Chondrocyte (in vitro differentiated cells): ENCODE measurements around the gene RAB37. TPM values are rescaled to one million over a fixed set of nuclear protein-coding genes. Genes with fewer than 3 reads are reported as not detected.

Experiments used
- DNase-seq: peaks from one replicate; pipeline ENCODE4 v3.0.0; 2021; ENCODE audit warnings: mixed read lengths, low spot score
- H3K27ac Mint-ChIP-seq: one replicate; pipeline ENCODE4 v1.8.0; 2021; ENCODE audit warnings: mild to moderate bottlenecking, moderate library complexity, mixed read lengths; ENCODE audit not compliant: unreplicated experiment
- H3K27me3 Mint-ChIP-seq: 2 replicates; pipeline ENCODE4 v1.8.0; 2021; ENCODE audit warnings: low read depth, mixed read lengths
- H3K36me3 Mint-ChIP-seq: 2 replicates; pipeline ENCODE4 v1.8.0; 2021; ENCODE audit warnings: low read depth, mixed read lengths
- H3K4me1 Mint-ChIP-seq: 2 replicates; pipeline ENCODE4 v1.8.0; 2021; ENCODE audit warnings: low read depth, mild to moderate bottlenecking, mixed read lengths
- H3K4me3 Mint-ChIP-seq: one replicate; pipeline ENCODE4 v1.8.0; 2021; ENCODE audit warnings: mild to moderate bottlenecking, moderate library complexity, mixed read lengths; ENCODE audit not compliant: unreplicated experiment
- H3K9me3 Mint-ChIP-seq: 2 replicates; pipeline ENCODE4 v1.8.0; 2021; ENCODE audit warnings: low read depth, mixed read lengths
- total RNA-seq: library from RNA; stranded (reverse); gene quantifications from 3 replicates; pipeline ENCODE4 v1.2.1, GENCODE V29; 2021
- TF ChIP-seq, protein P1 (sequence below): fragments of 200-600 bp; sonication (generic); IDR thresholded peaks from 2 replicates; pipeline ENCODE4 v1.5.0; 2021; ENCODE audit warnings: antibody characterized with exemption, mild to moderate bottlenecking, moderate library complexity

RAB37 gene
- total RNA-seq, 1 donor from 2014 or later, result 0.15 TPM

DNA sequence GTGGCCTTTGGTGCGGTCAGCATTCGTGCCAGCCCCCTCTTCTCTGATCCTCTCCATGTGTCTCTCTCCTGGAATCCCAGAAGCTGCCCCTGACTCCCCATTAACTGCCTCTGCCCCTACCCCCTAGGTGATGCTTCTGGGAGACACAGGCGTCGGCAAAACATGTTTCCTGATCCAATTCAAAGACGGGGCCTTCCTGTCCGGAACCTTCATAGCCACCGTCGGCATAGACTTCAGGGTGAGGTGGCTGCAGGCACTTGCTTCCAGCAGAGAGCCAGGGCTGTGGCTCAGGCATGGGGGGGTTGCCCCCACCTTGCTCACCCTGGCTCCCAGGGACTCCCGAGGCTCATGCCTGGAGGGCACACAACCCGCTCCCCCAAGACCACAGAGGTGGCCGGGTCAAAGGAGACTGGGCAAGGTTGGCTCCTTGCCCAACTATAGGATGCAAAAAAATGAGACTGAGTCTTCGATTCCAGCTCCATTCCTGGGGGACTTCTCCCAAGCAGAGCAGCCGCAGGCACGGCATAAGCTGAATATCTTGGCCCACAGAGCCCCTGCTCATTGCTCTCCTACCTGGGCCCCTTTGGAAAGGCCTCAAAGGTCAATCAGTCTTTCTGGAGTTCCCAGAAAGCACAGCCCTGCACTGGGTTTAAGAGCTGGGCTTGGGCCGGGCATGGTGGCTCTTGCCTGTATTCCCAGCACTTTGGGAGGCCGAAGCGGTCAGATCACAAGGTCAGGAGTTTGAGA, 3.8 kb downstream of the RAB37 start:
- Mint-ChIP-seq H3K36me3 (no peaks in the 10 kb centered on the region), H3K9me3 (no peaks in the 10 kb centered on the region), H3K4me1 (peaks cover 29% of the 10 kb centered on the region), H3K27me3 (peaks cover 25% of the 10 kb centered on the region), H3K27ac (no peak overlapping the region), H3K4me3 (no peak overlapping the region)
- peak; percentile 72 for DNase-seq
- TF ChIP-seq, protein P1, sequence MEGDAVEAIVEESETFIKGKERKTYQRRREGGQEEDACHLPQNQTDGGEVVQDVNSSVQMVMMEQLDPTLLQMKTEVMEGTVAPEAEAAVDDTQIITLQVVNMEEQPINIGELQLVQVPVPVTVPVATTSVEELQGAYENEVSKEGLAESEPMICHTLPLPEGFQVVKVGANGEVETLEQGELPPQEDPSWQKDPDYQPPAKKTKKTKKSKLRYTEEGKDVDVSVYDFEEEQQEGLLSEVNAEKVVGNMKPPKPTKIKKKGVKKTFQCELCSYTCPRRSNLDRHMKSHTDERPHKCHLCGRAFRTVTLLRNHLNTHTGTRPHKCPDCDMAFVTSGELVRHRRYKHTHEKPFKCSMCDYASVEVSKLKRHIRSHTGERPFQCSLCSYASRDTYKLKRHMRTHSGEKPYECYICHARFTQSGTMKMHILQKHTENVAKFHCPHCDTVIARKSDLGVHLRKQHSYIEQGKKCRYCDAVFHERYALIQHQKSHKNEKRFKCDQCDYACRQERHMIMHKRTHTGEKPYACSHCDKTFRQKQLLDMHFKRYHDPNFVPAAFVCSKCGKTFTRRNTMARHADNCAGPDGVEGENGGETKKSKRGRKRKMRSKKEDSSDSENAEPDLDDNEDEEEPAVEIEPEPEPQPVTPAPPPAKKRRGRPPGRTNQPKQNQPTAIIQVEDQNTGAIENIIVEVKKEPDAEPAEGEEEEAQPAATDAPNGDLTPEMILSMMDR, result no peak

DNA sequence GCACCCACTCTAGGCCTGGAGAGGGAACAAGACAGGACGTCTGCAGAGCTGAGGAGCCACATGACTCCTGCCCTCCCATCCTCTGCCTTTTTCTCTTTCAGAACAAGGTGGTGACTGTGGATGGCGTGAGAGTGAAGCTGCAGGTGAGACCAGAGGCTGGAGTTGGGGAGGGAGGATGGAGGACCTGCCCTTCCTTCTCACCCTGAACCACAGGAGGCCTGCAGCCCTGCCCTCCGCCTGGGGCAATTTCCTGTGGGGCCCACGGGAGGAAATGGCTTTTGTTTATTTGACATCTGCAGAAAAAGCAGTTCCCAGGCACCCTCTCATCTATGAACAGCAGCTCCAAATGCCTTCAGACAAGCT, 5.1 kb downstream of the RAB37 start:
- Mint-ChIP-seq H3K4me1 (peaks cover 32% of the 10 kb centered on the region), H3K36me3 (no peaks in the 10 kb centered on the region), H3K9me3 (no peaks in the 10 kb centered on the region), H3K27ac (no peak overlapping the region), H3K4me3 (no peak overlapping the region), H3K27me3 (peaks cover 17% of the 10 kb centered on the region)
- DNase-seq, result no peak
- TF ChIP-seq, protein P1, result no peak

DNA sequence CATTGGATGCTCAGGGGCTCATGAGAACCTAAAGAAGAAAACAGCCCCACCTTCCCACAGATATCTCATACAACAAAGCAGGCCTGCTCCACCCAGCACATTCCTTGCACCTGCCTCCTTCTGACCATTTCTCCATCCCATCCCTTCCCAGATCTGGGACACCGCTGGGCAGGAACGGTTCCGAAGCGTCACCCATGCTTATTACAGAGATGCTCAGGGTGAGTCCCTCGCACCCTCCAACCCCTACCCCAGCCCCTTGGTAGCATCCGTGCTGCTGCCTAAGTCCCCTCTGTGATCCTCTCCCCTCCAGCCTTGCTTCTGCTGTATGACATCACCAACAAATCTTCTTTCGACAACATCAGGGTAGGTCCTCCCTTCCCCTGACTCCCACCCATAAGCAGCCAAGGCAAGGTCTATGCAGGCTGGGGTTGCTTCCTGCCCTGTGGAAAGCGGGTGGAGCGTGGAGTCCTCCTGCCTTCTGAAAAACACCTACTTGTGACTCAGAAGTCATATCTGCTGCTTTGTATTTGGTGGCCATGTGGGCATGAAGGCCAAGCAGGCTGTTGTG, 6.0 kb downstream of the RAB37 start:
- Mint-ChIP-seq H3K27me3 (peaks cover 11% of the 10 kb centered on the region), H3K9me3 (no peaks in the 10 kb centered on the region), H3K36me3 (no peaks in the 10 kb centered on the region), H3K27ac (no peak overlapping the region), H3K4me1 (peaks cover 27% of the 10 kb centered on the region), H3K4me3 (no peak overlapping the region)
- peak; percentile 54 for DNase-seq
- TF ChIP-seq, protein P1, result no peak

DNA sequence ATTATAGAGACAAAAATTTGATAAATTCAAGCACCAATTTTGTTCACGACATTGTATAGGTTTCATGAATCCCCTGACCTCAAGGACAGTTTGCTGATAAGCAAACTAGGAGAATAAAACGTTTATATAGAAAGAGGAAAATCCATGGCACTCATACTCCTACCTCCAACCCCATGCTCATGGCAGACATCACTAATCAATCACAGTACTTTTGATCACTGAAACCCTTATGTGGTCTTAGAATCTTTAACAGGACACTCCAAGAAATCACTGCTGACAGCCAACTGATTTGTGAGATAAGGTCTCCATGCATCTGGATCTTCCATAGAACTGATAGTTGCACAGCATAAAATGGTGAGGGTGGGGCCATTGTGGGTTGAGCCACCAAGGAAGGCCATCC, 6.7 kb downstream of the RAB37 start:
- Mint-ChIP-seq H3K4me1 (peaks cover 26% of the 10 kb centered on the region), H3K36me3 (no peaks in the 10 kb centered on the region), H3K4me3 (no peak overlapping the region), H3K27ac (no peak overlapping the region), H3K9me3 (no peaks in the 10 kb centered on the region), H3K27me3 (peaks cover 8% of the 10 kb centered on the region)
- DNase-seq, result no peak
- TF ChIP-seq, protein P1, result no peak

DNA sequence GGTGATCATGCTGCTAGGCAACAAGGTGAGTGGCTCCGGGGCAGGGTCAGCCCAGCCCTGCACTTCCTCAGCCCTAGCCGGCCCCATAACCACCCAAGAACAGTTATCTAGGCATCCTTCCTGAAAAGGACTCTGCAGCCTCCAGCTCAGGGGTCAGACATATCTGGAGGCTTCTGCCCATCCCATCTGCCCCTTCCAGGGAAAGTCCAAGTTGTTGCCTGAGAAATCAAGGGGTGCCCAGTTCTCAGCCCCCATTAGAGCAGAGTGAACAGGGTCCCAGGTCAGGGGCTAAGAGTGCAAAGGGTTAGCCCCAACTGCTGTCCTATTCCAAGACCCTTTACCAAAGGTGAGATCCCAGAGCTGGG, 7.3 kb downstream of the RAB37 start:
- H3K4me1 Mint-ChIP-seq, result peaks cover 26% of the 10 kb centered on the region
- no peak overlapping the region for H3K27ac Mint-ChIP-seq
- H3K4me3 Mint-ChIP-seq, result no peak overlapping the region
- DNase-seq, result no peak
- TF ChIP-seq, protein P1, result no peak
- no peaks in the 10 kb centered on the region for H3K36me3 Mint-ChIP-seq
- no peaks in the 10 kb centered on the region for H3K9me3 Mint-ChIP-seq
- H3K27me3 Mint-ChIP-seq, result peaks cover 2% of the 10 kb centered on the region
